HG03139 (cell line): ENCODE measurements around the gene SMIM34.
A peak's percentile ranks its signal among the peaks of the same experiment; 100 is the strongest.
"Not testable (repeated sequence)": the region's sequence is repeated elsewhere in the genome, so short reads cannot be mapped to it uniquely, and the experiment has no call there.

ENCODE experiments used
- ATAC-seq: cut with Tn5 transposase; IDR thresholded peaks from one replicate; pipeline ENCODE4 v1.9.1; 2021; ENCODE audit not compliant: unreplicated experiment

SMIM34 gene

GRCh38 chr21:34423805-34424204, at the start of gene SMIM34:
SMIM34 (minus strand) TSS chr21:34423951; CDS start chr21:34423839, 112 bp downstream.
- ATAC-seq: not testable (repeated sequence)

DNA sequence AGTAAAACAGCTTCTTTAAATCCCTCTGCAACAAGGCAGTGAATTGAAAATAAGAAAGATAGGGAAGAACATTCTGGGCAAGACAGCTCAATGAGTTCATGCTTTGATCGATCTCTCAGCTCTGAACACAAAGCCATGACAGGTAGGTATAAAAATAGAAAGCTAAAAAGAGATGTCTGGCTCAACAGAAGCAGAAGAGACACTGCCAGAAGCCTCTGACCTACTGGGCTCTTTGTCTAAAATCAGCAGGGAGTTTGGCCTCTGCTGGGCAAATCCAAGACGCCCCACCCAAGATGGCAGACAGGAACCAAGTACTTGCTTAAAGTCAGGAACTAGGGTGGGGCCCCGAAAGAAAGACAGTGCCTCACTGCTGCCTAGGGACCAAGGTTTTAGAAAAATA, 43.6 kb upstream of the SMIM34 start:
- ATAC-seq: not testable (repeated sequence)

DNA sequence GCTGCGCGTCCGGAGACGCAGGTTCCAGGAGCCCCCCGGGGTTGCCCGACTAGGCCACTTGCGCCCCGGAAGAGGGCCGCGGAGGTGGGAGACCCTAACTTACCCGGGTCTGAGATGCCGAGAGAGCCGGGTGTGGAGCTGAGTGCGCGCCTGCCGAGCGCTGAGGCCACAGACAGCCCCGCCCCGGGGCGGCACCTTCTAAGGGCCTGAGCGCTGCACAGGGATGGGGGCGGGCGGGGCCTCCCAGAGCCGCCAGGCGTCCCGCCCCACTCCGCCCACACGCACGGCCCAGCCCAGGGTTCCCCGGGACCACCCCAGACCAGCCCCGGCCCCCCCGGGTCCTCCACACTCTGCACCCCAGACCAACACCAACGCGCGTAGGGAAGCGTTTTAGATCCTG, 35.7 kb upstream of the SMIM34 start:
- not testable (repeated sequence) for ATAC-seq

DNA sequence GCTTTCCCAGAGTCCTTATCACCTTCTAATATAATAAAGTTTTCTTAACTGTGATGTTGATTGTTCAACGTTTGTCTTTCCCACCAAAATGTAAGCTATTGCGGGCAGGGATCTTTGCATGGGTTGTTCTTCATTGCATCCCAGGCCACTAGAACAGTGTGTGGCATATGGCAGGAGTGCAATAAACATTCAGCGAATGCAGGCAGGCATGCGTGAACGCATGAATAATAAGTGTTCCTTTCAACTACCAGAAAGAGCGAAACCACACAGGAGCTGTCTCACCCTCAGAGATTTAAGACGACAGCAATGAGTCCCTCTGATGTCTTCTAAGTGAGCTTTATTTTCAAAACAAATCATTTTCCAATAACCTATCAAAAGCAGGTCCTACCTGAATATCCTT, 34.5 kb upstream of the SMIM34 start:
- not testable (repeated sequence) for ATAC-seq

DNA sequence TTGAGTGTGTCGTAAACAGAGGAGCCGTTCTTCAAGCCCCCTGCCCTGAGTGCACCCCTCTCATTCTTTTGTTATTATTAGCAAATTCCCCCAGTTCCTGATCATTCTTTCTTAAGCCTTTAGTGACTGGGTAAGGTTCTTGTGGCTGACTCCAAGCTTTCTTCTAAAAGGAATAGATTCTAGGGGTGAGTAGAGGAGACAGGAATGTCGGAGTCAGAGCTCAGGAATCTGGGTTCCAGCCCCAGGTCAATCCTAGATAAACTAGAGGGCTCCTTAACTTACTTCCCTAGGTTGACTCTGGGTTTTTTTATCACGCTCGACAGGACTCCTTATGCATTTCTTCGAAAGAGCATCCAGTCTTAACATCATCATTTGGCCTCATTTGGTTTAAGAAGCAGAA, 32.4 kb upstream of the SMIM34 start:
- not testable (repeated sequence) for ATAC-seq

DNA sequence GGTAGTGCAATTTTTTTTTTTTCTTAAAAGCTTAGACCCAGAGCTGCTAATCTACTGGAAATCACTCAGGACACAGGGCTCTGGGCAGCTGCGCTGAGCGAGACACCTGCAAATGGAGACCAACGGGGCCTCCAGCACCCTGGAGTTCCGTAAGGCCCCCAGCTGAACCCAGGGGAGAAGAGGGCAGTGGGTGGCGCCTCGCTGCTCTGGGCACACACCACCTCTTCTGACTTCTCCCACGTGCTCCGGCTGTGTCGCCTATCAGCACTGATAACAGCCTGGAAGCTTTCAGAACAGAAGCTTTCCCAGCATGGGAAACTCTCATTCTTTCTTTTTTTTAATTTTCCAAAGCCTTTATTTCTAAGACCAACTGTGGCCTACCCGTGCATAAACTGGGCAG, 31.9 kb upstream of the SMIM34 start:
- not testable (repeated sequence) for ATAC-seq

- not testable (repeated sequence) for ATAC-seq
Measured at GRCh38 chr21:34447018-34447417, 23.3 kb upstream of the SMIM34 start.

GRCh38 chr21:34443486-34443885, 19.7 kb upstream of the SMIM34 start:
- ATAC-seq: not testable (repeated sequence)

- ATAC-seq: not testable (repeated sequence)
Measured at GRCh38 chr21:34429710-34430109, 6.0 kb upstream of the SMIM34 start.

GRCh38 chr21:34428441-34428840, 4.7 kb upstream of the SMIM34 start:
- ATAC-seq: not testable (repeated sequence)

GRCh38 chr21:34427339-34427738, 3.6 kb upstream of the SMIM34 start:
- not testable (repeated sequence) for ATAC-seq

- not testable (repeated sequence) for ATAC-seq
Measured at GRCh38 chr21:34417448-34418077, 6.2 kb downstream of the SMIM34 start.

- ATAC-seq: not testable (repeated sequence)
Measured at GRCh38 chr21:34407294-34407693, 16.5 kb downstream of the SMIM34 start.

DNA sequence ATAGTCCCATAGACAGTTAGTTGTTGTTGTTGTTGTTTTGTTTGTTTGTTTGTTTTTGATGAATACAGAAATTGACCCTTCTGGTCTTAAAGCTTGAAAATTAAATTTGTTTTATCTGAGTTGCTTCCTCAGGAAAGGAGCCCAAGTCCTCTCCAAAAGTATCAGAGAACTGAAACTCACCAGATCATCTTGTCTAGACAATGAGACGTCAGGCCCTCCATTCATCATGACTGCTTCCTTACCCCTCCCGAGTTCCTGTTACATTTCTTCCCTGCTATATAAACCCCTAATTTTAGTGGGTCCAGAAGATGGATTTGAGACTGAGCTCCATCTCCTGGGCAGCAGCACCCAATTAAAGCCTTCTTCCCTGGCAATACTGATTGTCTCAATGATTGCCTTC, 17.1 kb downstream of the SMIM34 start:
- not testable (repeated sequence) for ATAC-seq

GRCh38 chr21:34406102-34406501, 17.6 kb downstream of the SMIM34 start:
- ATAC-seq: not testable (repeated sequence)

- not testable (repeated sequence) for ATAC-seq
Measured at GRCh38 chr21:34405686-34406085, 18.1 kb downstream of the SMIM34 start.

DNA sequence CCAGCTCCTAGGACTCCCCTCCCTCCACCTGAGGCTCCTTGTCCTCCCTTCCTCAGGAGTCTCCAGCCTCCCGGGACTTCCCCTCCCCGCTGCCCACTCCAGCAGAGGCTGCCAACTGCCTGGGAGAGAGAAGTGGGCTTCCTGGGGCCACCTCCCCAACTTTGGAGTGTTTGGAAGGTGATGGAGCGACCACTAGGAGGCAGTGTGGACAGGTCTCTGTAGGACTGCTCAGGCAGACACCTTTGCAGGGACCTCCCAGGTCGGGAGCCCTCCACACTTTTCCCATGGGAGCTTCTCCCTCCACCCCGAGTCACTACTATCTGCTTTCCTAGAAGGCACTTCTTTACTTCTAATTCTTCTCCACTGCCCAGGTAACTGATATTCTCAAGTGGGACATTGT, 19.0 kb downstream of the SMIM34 start:
- ATAC-seq: not testable (repeated sequence)

DNA sequence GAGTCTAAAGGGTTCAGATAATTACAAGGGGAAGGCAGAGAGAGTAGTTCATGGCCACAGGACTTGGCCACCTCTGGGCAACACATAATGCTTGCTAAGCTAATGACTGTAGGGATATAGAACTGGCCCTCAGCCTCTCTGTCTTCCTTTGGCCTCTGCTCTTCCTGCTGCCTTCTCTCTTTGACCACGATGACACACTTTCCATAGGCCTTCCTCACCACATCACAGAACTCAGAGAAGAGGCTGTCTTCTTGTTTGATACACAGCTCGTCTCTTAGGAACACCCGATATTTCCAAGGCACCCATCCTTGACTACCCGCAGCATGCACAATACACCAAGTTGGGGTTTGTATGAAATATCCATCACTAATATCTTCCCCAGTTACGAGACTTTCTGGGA, 23.2 kb downstream of the SMIM34 start:
- ATAC-seq: not testable (repeated sequence)

DNA sequence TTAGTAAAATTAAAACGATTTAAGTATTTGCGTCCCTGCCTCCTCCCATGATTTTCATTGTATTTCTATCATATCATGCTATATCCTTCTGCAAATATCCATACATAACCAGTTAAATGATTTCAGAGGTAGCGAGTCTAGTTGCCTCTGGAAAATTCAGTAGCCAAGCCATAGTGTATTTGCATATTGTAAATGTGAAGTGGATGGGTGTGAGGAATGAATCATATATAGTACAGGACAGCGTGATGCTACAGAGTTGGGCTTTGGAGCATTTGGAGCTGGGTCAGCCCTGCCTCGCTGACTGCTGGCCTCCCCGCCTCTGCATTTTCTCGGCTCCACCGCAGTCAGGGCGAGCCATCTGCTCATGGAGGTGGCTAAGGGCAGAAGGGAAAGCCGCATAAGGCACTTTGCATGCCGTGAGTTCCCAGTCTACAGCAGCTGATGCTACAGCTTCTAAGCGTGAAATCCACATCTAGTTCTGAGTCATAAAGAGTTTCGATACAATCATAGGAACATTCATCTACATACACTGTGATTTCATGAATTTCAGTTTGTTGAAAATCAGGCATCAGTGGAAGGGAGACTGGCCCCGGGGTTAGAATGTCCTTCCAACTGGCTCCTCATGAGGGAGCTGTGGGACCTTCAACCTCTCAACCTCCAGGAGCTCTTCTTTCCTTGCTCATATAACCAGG, 39.9 kb downstream of the SMIM34 start:
- ATAC-seq: not testable (repeated sequence)

GRCh38 chr21:34383138-34383537, 40.6 kb downstream of the SMIM34 start:
- ATAC-seq: not testable (repeated sequence)

DNA sequence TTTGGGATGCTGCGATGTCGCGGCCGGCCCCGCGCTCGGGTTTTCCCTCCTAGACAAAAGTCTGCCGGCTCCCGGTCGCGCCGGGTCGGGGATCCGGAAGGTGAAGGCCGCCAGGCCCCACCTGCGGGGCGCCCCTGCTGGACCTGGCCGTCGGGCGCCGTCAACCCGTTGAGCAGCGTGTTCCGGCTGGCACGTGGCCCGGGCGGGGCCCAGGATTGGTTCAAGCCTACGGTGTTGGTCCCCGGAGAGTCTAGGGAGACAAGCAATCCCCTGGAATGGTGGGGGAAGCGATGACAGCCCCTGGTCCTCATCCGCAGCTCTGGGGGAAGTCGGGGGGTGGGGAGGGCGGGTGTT, 48.2 kb downstream of the SMIM34 start:
- peak; percentile 64 for ATAC-seq

- ATAC-seq: peak; percentile 85
Measured at GRCh38 chr21:34374940-34375618, 48.7 kb downstream of the SMIM34 start, which contains the start of gene SMIM11. SMIM11 (plus strand) TSS chr21:34375507; CDS start chr21:34379505, 3,998 bp downstream.
